NCI-H748 (cell line): ENCODE data around the gene CENPV.
"Not testable (repeated sequence)": the region's sequence is repeated elsewhere in the genome, so short reads cannot be mapped to it uniquely, and the experiment has no call there.

Experiments
- DNase-seq: peaks from one replicate; lab custom pipeline; 2025; ENCODE audit not compliant: unreplicated experiment; lab: John Stamatoyannopoulos, UW

CENPV gene

DNA sequence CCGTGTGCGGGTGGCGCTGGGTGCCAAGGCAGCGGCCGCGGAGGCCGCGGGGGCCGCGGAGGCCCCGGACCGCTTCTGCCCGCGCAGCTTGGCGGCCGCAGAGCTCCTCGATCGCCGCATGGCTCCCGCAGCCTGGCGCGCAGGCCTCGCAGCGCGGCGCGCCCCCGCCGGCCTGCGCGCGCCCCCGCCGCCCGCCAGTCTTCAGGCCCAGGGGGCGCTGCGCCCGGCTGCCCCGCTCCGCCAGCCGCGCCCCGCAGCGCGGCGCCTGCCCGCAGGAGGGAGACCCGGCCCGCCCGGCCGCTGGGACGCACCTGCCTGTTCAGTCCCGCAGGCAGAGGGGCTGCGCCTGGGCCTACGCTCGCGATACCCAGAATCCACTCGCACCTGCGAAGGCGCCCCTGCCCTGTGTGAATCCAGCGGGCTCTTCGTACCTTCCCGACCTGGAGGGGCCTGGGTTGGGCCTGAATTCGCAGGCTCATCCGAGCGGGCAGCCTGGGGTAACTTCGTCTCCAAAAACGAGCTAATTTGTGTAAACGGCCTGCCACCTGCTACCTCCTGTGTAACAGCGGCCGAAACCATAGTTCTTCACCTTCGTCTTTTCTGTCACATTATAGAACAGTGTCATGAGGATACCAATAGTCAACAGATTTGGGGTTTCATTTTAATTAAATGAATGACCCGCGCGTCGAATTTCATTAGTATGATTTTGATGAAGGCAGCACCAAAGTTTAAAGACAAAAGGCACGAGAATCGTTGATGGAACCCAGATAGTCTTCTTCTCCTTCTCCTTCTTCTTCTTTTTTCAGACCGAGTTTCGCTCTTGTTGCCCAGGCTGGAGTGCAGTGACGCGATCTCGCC, at the start of gene CENPV:
Gene CENPV, minus strand, starts transcription at position 153 of the 858 bp plus-strand sequence. Its CDS starts 33 bp downstream, at position 120.
- DNase-seq: peak; percentile 90

- no peak for DNase-seq
Measured at GRCh38 chr17:16398270-16399267, 45.3 kb upstream of the CENPV start.

GRCh38 chr17:16396693-16397092, 43.4 kb upstream of the CENPV start:
- not testable (repeated sequence) for DNase-seq

- DNase-seq: not testable (repeated sequence)
Measured at GRCh38 chr17:16395887-16396286, 42.6 kb upstream of the CENPV start.

DNA sequence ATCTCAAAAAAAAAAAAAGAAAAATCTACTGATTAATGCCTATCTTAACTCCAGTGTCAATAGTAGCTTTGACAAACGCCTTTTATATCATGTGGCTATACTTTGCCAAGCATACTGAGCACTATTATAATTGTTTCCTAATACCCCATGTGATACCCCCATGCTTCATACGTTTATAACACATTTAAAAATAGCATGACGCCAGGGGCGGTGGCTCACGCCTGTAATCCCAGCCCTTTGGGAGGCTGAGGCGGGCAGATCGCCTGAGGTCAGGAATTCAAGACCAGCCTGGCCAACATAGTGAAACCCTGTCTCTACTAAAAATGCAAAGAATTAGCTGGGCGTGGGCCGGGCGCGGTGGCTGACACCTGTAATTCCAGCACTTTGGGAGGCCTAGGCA, 39.2 kb upstream of the CENPV start:
- not testable (repeated sequence) for DNase-seq

DNA sequence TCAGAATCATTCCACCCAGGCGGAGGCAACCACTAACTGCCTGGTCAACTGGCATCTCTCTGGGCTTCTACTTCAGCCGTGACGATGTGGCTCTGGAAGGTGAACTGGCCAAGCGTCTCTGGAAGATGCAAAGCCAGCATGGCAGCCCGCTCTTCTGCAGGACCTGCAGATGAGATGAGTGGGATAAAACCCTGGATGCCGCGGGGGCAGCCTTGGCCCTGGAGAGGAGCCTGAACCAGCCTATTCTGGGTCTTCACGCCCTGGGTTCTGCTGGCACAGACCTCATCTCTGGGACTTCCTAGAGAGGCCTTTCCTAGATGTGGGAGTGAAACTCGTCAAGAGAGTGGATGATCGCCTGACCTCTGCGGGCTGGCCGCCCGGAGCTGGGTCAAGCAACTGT, 38.2 kb upstream of the CENPV start:
- DNase-seq: no peak

- not testable (repeated sequence) for DNase-seq
Measured at GRCh38 chr17:16386126-16386507, 32.8 kb upstream of the CENPV start.

DNA sequence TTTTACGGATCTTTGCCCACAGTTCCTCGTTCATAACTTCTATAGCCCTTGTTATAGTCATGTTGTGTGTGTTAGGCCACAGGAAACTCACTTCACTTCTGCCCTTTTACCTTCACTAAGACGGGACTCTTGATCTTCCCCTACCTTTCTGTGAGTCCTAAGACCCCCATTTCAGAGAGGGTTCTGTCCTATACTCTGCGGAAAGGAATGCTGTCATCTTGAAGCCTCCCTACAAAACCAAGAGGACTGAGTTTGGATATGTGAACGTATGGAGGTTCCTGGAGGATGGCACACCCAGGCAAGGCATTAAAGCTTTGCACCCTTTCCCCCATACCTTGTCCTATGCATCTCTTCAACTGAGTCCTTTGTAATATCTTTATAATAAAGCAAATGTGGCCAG, 31.3 kb upstream of the CENPV start:
- DNase-seq: no peak

DNA sequence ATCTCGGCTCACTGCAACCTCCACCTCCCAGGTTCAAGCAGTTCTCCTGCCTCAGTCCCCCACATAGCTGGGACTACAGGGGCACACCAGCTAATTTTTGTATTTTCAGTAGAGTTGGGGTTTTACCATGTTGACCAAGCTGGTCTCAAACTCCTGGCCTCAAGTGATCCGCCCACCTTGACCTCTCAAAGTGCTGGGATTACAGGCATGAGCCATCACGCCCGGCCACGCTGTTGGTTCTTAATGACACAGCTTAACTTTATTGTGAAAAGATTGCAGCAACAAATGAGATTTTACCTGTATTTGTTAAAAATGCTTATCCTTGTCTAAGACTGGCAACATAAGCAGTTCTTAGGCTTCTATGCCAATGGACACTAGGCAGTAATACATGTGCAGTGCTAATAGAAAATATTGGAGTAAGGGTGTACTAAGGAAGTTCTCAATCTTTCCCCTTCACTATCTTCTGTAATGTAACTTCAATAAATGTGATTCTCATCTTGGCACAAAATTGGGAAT, 30.6 kb upstream of the CENPV start:
- no peak for DNase-seq

GRCh38 chr17:16383216-16383615, 29.9 kb upstream of the CENPV start:
- DNase-seq: no peak

- no peak for DNase-seq
Measured at GRCh38 chr17:16381496-16381820, 28.2 kb upstream of the CENPV start.

DNA sequence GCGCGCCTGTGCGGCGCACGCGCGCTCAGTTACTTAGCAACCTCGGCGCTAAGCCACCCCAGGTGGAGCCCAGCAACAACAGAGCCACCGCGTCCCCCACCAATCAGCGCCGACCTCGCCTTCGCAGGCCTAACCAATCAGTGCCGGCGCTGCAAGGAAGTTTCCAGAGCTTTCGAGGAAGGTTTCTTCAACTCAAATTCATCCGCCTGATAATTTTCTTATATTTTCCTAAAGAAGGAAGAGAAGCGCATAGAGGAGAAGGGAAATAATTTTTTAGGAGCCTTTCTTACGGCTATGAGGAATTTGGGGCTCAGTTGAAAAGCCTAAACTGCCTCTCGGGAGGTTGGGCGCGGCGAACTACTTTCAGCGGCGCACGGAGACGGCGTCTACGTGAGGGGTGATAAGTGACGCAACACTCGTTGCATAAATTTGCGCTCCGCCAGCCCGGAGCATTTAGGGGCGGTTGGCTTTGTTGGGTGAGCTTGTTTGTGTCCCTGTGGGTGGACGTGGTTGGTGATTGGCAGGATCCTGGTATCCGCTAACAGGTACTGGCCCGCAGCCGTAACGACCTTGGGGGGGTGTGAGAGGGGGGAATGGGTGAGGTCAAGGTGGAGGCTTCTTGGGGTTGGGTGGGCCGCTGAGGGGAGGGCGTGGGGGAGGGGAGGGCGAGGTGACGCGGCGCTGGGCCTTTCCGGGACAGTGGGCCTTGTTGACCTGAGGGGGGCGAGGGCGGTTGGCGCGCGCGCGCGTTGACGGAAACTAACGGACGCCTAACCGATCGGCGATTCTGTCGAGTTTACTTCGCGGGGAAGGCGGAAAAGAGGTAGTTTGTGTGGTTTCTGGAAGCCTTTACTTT, 27.6 kb upstream of the CENPV start, which contains the start of gene UBB:
Gene UBB, plus strand, starts transcription at position 452 of the 856 bp plus-strand sequence. CDS start 817 bp downstream, outside the sequence.
- peak; percentile 99 for DNase-seq

GRCh38 chr17:16379654-16380053, 26.4 kb upstream of the CENPV start:
- no peak for DNase-seq

DNA sequence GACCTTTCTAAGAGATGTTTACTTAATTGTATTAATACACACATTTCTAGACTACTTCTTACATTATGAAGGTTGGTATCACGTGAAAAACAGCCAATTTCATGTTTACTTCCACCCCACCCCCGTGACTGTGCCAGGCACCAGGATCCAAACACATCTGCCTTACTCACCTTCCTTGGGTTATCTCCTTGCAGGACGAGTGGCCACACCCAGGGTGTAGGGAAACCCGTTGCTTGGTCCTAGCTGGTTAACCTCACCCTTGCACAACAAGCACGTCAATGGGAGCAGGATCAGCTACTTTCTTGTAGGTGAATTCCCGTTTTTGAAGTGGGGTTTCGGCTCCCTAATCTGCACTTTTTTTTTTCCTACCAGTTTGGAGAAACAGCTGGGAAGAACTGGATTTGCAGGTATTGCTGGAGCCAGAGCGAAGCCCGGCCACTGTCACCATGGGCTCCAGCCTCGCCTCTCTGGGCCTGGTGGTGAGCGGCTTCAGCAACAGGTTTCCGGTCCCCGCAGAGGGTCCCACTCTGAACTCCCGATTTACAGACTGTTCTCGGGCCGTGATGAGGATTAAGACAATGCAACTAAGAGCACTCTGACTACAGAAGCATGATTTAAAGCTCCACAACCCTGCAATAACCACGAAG, 25.5 kb upstream of the CENPV start:
- DNase-seq: no peak

DNA sequence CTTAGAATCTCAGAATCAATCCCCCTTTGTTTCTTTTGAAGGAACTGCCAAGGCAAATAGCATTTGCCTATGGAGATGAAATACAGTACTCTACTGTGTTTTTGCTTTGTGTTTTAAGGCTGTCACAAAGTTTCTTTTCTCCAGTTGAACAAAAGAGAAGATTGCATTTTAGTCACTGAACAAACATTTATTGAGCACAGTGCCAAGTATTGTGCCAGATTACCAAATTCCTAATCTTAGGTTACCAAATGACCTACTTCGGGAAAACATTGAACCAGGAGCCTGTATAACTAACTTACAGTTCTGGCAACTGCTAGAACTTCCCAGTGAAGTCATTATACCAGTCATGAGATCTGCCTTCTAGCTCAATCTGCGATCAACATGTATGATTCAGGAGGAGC, 24.7 kb upstream of the CENPV start:
- no peak for DNase-seq

- DNase-seq: no peak
Measured at GRCh38 chr17:16374146-16374938, 21.1 kb upstream of the CENPV start.

DNA sequence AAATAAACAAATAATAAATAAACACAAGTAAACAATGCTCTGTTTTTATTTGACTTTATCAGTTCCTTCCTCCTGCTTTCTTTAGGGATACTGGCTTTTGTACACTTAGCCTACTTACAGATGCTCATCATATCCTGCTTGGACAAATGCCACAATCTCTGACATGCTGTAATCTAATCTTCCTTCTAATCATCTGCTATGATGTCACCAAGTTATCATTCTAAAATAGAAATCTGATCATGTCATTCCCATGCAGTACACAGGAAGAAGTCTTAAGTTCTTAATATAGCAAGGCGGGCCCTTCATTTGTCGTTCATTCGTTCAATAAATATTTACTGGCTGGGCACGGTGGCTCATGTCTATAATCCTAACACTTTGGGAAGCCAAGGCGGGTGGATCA, 18.5 kb upstream of the CENPV start:
- DNase-seq: peak; percentile 18

DNA sequence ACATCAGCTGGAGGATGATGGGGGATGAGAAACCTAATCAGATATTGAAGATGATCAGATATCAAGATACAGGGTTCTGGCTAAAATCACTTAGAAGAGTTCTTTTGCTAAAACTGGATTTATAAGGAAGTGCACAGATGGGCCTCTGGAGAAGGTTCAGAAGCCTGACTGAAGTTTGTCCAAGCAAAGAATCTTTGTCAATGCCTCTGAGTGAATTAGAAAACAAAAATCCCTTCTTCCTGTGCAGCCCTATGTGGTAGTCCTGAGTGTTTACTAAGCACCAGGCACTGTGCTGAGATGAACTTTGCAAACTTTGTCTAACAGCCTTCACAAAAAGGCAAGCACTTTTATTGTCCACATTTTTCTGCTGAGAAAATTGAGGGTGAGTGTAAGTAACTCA, 11.4 kb upstream of the CENPV start:
- no peak for DNase-seq
